ENCODE measurements around the gene FGF18.
"Not testable (repeated sequence)": the region's sequence is repeated elsewhere in the genome, so short reads cannot be mapped to it uniquely, and the experiment has no call there.

GRCh38 chr5:171370881-171371280 is 48.6 kb upstream of the FGF18 start:
- TF ChIP-seq TAF1 (IDR thresholded peaks at IDR 0.05; ENCODE audit: control insufficient read depth, extremely low read depth, insufficient read depth, low read length, severe bottlenecking); ESRRA (IDR thresholded peaks at IDR 0.05; ENCODE audit: borderline replicate concordance, low read depth); CAMTA2 (CRISPR knock-in tag; conservative IDR thresholded peaks at IDR 0.05): not testable (repeated sequence)
